K562 (cell line): Measurements from ENCODE around the gene GCNT2. TPM values are rescaled to one million over a fixed set of nuclear protein-coding genes. Genes with fewer than 3 reads are reported as not detected.

Source experiments
- ATAC-seq: fragments of 200-7000 bp; cut with Tn5 transposase; 3 replicates; pipeline ENCODE4 v1.9.1; 2020; ENCODE audit warnings: moderate library complexity
- BruUV-seq: library from RNA; stranded (reverse); fragments of 400-500 nt; replicated peaks from 2 replicates; lab custom pipeline; 2021; lab: Mats Ljungman, UMichigan
- CTCF ChIA-PET: fragments of 300-600 bp; formaldehyde crosslinking; extraction: SDS; loops from one replicate; lab custom pipeline; 2021; ENCODE audit warnings: low intra/inter-chr PET ratio; lab: Yijun Ruan, JAX
- POLR2A ChIA-PET: fragments of 300-600, 350-650 bp; sonication (Branson Sonifier 250); formaldehyde crosslinking; extraction: SDS; loops from one replicate; lab custom pipeline; 2021; ENCODE audit warnings: antibody characterized with exemption, inconsistent platforms; lab: Yijun Ruan, JAX
- DNase-seq, 4 experiments: peaks; one replicate each; pipeline versions ENCODE4 v3.0.0 to v3.0.0-alpha.2; 2011 to 2018; ENCODE audit warnings: low spot score in 3 of 4, mixed read lengths in 3 of 4; ENCODE audit errors: extremely low read depth in 1 of 4
- FAIRE-seq: peaks from 2 replicates; lab custom pipeline; 2011; peaks lifted over from hg19 to GRCh38; lab: Jason Lieb, UNC
- H2AFZ ChIP-seq: 2 replicates; pipeline ENCODE4 v1.6.0; 2011; ENCODE audit warnings: low read depth, low read length, control low read depth, inconsistent platforms
- H3K27ac ChIP-seq: fragments of 200-600 bp; 3 replicates; pipeline ENCODE4 v1.8.0; 2011; ENCODE audit warnings: low read depth, mild to moderate bottlenecking, control low read depth, inconsistent platforms, low read length, moderate library complexity, mixed read lengths; ENCODE audit errors: extremely low read depth
- H3K27me3 ChIP-seq, 2 experiments: fragments of 300-600 bp in 1 of 2; 2 replicates in 1 of 2; 3 replicates in 1 of 2; pipeline versions ENCODE4 v1.6.0 to v1.8.0; 2011; ENCODE audit warnings: inconsistent platforms in 2 of 2, low read length in 2 of 2, mild to moderate bottlenecking in 1 of 2, mixed read lengths in 1 of 2, moderate library complexity in 1 of 2; ENCODE audit not compliant: control insufficient read depth in 2 of 2, insufficient read depth in 2 of 2
- H3K36me3 ChIP-seq: fragments of 300-600 bp; 3 replicates; pipeline ENCODE4 v1.8.0; 2011; ENCODE audit warnings: mild to moderate bottlenecking, low read length, inconsistent platforms; ENCODE audit not compliant: control insufficient read depth, insufficient read depth
- H3K4me1 ChIP-seq, 2 experiments: fragments of 200-600 bp in 1 of 2; replicated peaks in 1 of 2; 2 replicates in 1 of 2; 3 replicates in 1 of 2; pipeline versions ENCODE4 v1.5.1 to v1.8.0; 2011; ENCODE audit warnings: inconsistent platforms in 2 of 2, low read length in 2 of 2, mild to moderate bottlenecking in 1 of 2, mixed read lengths in 1 of 2, moderate library complexity in 1 of 2; ENCODE audit not compliant: control insufficient read depth in 2 of 2, insufficient read depth in 2 of 2
- H3K4me2 ChIP-seq: 2 replicates; pipeline ENCODE4 v1.6.1; 2011; ENCODE audit warnings: low read length, control low read depth, inconsistent platforms, mixed read lengths; ENCODE audit not compliant: insufficient read depth
- H3K4me3 ChIP-seq: fragments of 200-600 bp; sonication (generic), shearing (Covaris generic); 2 replicates; pipeline ENCODE4 v1.5.1; 2016; ENCODE audit warnings: control low read depth, inconsistent platforms
- H3K79me2 ChIP-seq: fragments of 200-600 bp; 3 replicates; pipeline ENCODE4 v1.8.0; 2011; ENCODE audit warnings: low read length, inconsistent platforms; ENCODE audit not compliant: control insufficient read depth, insufficient read depth
- H3K9ac ChIP-seq, 2 experiments: 2 replicates each; pipeline versions ENCODE4 v1.6.0 to v1.6.1; 2011; ENCODE audit warnings: low read depth in 2 of 2, low read length in 2 of 2, control low read depth in 1 of 2, inconsistent platforms in 1 of 2, mild to moderate bottlenecking in 1 of 2, mixed read lengths in 1 of 2; ENCODE audit not compliant: insufficient read depth in 1 of 2
- H3K9me1 ChIP-seq: one replicate; pipeline ENCODE4 v1.6.0; 2011; ENCODE audit warnings: inconsistent platforms, mild to moderate bottlenecking, low read length, moderate library complexity; ENCODE audit not compliant: control insufficient read depth, insufficient read depth
- H3K9me3 ChIP-seq: replicated peaks from 2 replicates; pipeline ENCODE4 v1.5.1; 2011; ENCODE audit warnings: low read depth, low read length, inconsistent platforms; ENCODE audit not compliant: control insufficient read depth, insufficient read depth
- H4K20me1 ChIP-seq: replicated peaks from 2 replicates; pipeline ENCODE4 v1.6.1; 2011; ENCODE audit warnings: low read length, inconsistent platforms, mixed read lengths; ENCODE audit not compliant: control insufficient read depth, insufficient read depth
- ESRRA ChIP-seq: fragments of 450-650 bp; IDR thresholded peaks from 2 replicates; pipeline ENCODE4 v1.6.1; 2014; ENCODE audit warnings: low read depth, mild to moderate bottlenecking, moderate library complexity, borderline replicate concordance
- HDAC2 ChIP-seq: fragments of 450-650 bp; IDR thresholded peaks from 2 replicates; pipeline ENCODE4 v1.6.1; 2016; ENCODE audit warnings: mild to moderate bottlenecking
- LCOR ChIP-seq: sonication (generic); formaldehyde crosslinking; IDR thresholded peaks from 2 replicates; pipeline ENCODE4 v1.8.0; 2022; ENCODE audit warnings: mild to moderate bottlenecking, missing genetic modification reagents
- NFIC ChIP-seq: fragments of 450-650 bp; IDR thresholded peaks from 2 replicates; pipeline ENCODE4 v1.6.1; 2017; ENCODE audit warnings: mild to moderate bottlenecking, inconsistent platforms
- TRIM24 ChIP-seq, 2 experiments: fragments of 450-650 bp; IDR thresholded peaks; 2 replicates each; pipeline ENCODE4 v1.6.1; 2016
- YY1 ChIP-seq, 3 experiments: IDR thresholded peaks; 2 replicates each; pipeline ENCODE4 v1.6.1; 2011; ENCODE audit warnings: low read length in 2 of 3, mild to moderate bottlenecking in 2 of 3, moderate library complexity in 2 of 3, borderline replicate concordance in 1 of 3, control low read depth in 1 of 3, low read depth in 1 of 3; ENCODE audit not compliant: insufficient read depth in 3 of 3, insufficient replicate concordance in 2 of 3, control insufficient read depth in 1 of 3, insufficient read length in 1 of 3; ENCODE audit errors: extremely low read depth in 1 of 3
- ZNF133 ChIP-seq: fragments of 250-450 bp; sonication (Bioruptor Pico); IDR thresholded peaks from 2 replicates; pipeline ENCODE4 v1.4.0; 2020; ENCODE audit warnings: mild to moderate bottlenecking
- WGBS: fragments of 100-300 bp; shearing (Covaris generic); methylation state at CpG from one replicate; pipeline ENCODE4 v1.1.6; 2016; ENCODE audit warnings: low coverage, mixed read lengths; ENCODE audit not compliant: insufficient coverage; ENCODE audit errors: missing lambda C conversion rate; 5-methylcytosine and 5-hydroxymethylcytosine counted together
- in situ Hi-C: fragments of 300-500 bp; cut with MboI; formaldehyde crosslinking; loops from 4 replicates; pipeline ENCODE4 v1.15.0; 2018; ENCODE audit warnings: inconsistent platforms, mixed read lengths
- intact Hi-C: fragments of 100-400 bp; cut with micrococcal nuclease; formaldehyde crosslinking; loops from 2 replicates; pipeline ENCODE4 v1.14.2; 2022
- polyA plus RNA-seq, 8 experiments: library from polyadenylated mRNA; depleted of rRNA in 4 of 8; stranded (reverse) in 5 of 8; unstranded in 3 of 8; fragments of >200 nt; fragmentation: Nextera tagmentation in 2 of 8; fragmentation: Illumina TruSeq in 1 of 8; extraction: Ambion mirVana in 2 of 8; extraction: Trizol in 1 of 8; gene quantifications; 2 replicates each; pipeline versions ENCODE4 v1.2.1 to v1.2.3, GENCODE V29; 2011 to 2014; ENCODE audit warnings: inconsistent platforms in 1 of 8, missing spikeins in 1 of 8
- total RNA-seq, 7 experiments: library from RNA; depleted of rRNA in 6 of 7; stranded (reverse); fragments of >200 nt in 6 of 7; fragmentation: Illumina TruSeq in 2 of 7; extraction: Trizol in 2 of 7; gene quantifications; 2 replicates each; pipeline versions ENCODE4 v1.2.1 to v1.2.3, GENCODE V29; 2011 to 2021; ENCODE audit warnings: low replicate concordance in 1 of 7

The GCNT2 gene
- total and polyA plus RNA-seq, 9 of the 15 experiments (the other 6 are each of a cell fraction or from before 2014, with no cell fraction given) = 0.78 to 2.6 (median 1.6) TPM

DNA sequence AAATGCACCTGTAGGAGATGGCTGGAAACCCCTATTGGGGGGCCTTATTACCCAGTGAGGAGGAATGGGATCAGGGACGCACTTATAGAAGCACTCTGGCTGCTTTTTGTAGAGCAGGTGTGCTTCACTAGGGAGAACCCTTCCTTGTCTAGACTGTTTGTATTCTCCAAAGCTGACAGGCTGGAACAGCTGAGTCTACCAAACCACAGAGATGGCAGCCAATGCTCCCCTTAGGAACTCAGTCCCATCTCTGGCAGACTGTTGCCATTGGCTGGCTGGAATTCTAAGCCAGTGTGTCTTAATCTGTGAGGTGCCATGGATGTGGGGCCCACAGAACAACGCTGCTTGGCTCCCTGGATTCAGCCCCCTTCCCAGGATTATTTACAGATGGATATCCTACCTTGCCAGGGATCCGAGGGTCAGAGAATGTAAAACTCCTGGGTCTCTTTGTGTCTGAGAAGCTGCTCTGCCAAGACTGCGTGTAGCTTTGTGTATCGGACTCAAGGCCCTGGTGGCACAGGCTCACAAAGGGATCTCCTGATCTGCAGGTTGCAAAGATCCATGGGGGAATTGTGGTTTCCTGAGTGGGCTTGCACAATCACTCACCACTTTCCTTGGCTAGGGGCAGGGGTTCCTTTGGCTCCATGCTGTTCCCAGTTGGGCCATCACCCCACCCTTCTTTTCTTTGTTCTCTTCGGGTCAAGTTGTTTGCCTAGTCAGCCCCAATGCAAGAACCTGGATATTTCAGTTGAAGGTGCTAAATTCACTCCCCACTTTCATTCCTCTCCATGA, 147.2 kb downstream of the GCNT2 start:
- H3K9ac ChIP-seq = no peak overlapping the region
- H3K27ac ChIP-seq = no peak overlapping the region
- H3K79me2 ChIP-seq = no peaks in the 10 kb centered on the region
- H3K4me1 ChIP-seq = no peaks in the 10 kb centered on the region
- H3K4me2 ChIP-seq = no peak overlapping the region
- no peaks in the 10 kb centered on the region for H4K20me1 ChIP-seq
- H3K9me1 ChIP-seq = no peaks in the 10 kb centered on the region
- H3K9me3 ChIP-seq = no peaks in the 10 kb centered on the region
- DNase-seq = no peak
- ATAC-seq = no peak
- no peak for FAIRE-seq
- ChIA-PET POLR2A (interaction anchor here (0.6 kb wide), 1 partner anchor 29 kb away, joined by 3 read pairs; no protein-coding TSS in a partner anchor), CTCF (no interaction called here)
- no TSS peak for BruUV-seq
- no peak overlapping the region for H2AFZ ChIP-seq
- intact Hi-C loops = no loop called here
- TF ChIP-seq TRIM24 (IDR thresholded peaks at IDR 0.05) = no peak
- no peak for TF ChIP-seq ZNF133 (CRISPR knock-in tag)
- TF ChIP-seq NFIC = no peak
- no peak for TF ChIP-seq LCOR
- no peak for TF ChIP-seq HDAC2
- H3K27me3 ChIP-seq = peaks cover 0 to 7% of the 10 kb centered on the region in 2 experiments; a peak in 1 of 5 replicates
- in situ Hi-C loops = no loop called here
- 23% methylated on average over 6 of the region's 6 CpGs for WGBS
- no peak overlapping the region for H3K4me3 ChIP-seq
- no peaks in the 10 kb centered on the region for H3K36me3 ChIP-seq

DNA sequence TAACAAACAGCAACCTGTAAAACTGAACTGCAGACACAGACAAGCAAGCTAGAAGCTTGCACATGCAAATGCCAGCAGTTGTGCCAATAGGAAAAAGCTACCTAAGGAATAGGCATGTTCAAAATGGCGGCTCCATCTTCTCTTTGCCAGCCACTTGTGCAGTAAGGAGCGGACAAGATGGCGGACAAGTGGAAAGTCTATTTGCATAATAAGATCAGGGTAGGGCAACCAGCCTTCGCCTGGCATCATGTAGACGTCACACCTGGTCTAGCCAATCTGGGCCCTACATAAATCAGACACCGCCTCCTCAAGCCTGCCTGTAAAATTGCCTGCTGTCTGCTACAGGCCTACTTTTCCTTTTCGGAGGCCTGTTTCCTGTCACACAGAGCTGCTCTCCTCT, 155.3 kb downstream of the GCNT2 start:
- H3K4me2 ChIP-seq = no peak overlapping the region
- in situ Hi-C loops = no loop called here
- H3K27me3 ChIP-seq = no peaks in the 10 kb centered on the region
- no peak for DNase-seq
- ChIA-PET CTCF (no interaction called here), POLR2A (no interaction called here)
- no peak overlapping the region for H3K4me3 ChIP-seq
- no peaks in the 10 kb centered on the region for H3K9me1 ChIP-seq
- intact Hi-C loops = no loop called here
- no peaks in the 10 kb centered on the region for H3K4me1 ChIP-seq
- H2AFZ ChIP-seq = peak overlapping the region; percentile 11; the same call in 1 of the 2 replicates
- FAIRE-seq = no peak
- TF ChIP-seq ESRRA (no peak), YY1 (IDR thresholded peaks at IDR 0.05; ENCODE audit: borderline replicate concordance in 1 of 3, control insufficient read depth in 1 of 3, extremely low read depth in 1 of 3, insufficient read depth in 3 of 3, insufficient read length in 1 of 3, insufficient replicate concordance in 2 of 3, low read depth in 1 of 3, low read length in 2 of 3) (peak in 1 of 3 experiments; percentile 67)
- WGBS = 71% methylated on average over 7 of the region's 7 CpGs
- ATAC-seq = no peak; the same call in 2 of the 3 replicates
- no peak overlapping the region for H3K9ac ChIP-seq
- BruUV-seq = no TSS peak
- no peaks in the 10 kb centered on the region for H3K9me3 ChIP-seq
- no peak overlapping the region for H3K27ac ChIP-seq
- no peaks in the 10 kb centered on the region for H3K36me3 ChIP-seq
- H4K20me1 ChIP-seq = no peaks in the 10 kb centered on the region
- no peaks in the 10 kb centered on the region for H3K79me2 ChIP-seq
